ENCODE results near the gene HMCES. TPM values are rescaled to one million over a fixed set of nuclear protein-coding genes. Genes with fewer than 3 reads are reported as not detected.

Gene HMCES
- total and polyA plus RNA-seq, 2 of the 13 experiments (the other 11 are each of a cell fraction or from before 2014, with no cell fraction given) = 16.1 to 37.5 TPM

- Histone ChIP-seq H2AFZ (ENCODE audit: low read length) (no peak overlapping the region), H3K27me3 (ENCODE audit: control insufficient read depth in 1 of 2, insufficient read depth in 2 of 2, low read length in 2 of 2) (no peaks in the 10 kb centered on the region), H3K79me2 (ENCODE audit: insufficient read depth, low read length) (no peaks in the 10 kb centered on the region), H3K9me3 (ENCODE audit: low read length) (no peaks in the 10 kb centered on the region), H3K27ac (ENCODE audit: extremely low read length, insufficient read depth, low read length) (no peak overlapping the region), H3K4me3 (replicated peaks in 1 of 3; ENCODE audit: insufficient read depth in 1 of 3, low read depth in 2 of 3, low read length in 3 of 3) (no peak overlapping the region), H3K36me3 (replicated peaks in 1 of 2; ENCODE audit: control insufficient read depth in 1 of 2, insufficient read depth in 2 of 2, low read length in 2 of 2) (peaks cover 48 to 89% of the 10 kb centered on the region in 2 experiments), H4K20me1 (ENCODE audit: insufficient read depth, low read length) (peaks cover 3% of the 10 kb centered on the region; the same call in 1 of the 2 replicates), H3K9ac (ENCODE audit: insufficient read depth, low read depth, low read length) (no peak overlapping the region), H3K4me2 (ENCODE audit: low read depth, low read length) (no peak overlapping the region), H3K4me1 (ENCODE audit: insufficient read depth, low read length) (no peaks in the 10 kb centered on the region)
- BruUV-seq (replicated peaks) = no TSS peak
- FAIRE-seq (no peak), ATAC-seq (no peak), DNase-seq (ENCODE audit: low spot score) (no peak)
- 100% methylated on average over 2 of the region's 11 CpGs for WGBS (ENCODE audit: low lambda C conversion rate)
- POLR2A ChIA-PET = interaction anchor here (1.5 to 1.9 kb wide), 3 partner anchors 11 to 18 kb away, joined by 3 to 7 read pairs (median 5); partner anchors contain the start of genes COPG1 and HMCES
- CTCF ChIA-PET (ENCODE audit: low intra/inter-chr PET ratio, low total read pairs) = no interaction called here
- intact Hi-C loops (cut with micrococcal nuclease; ENCODE audit: unreplicated experiment) (no loop called here), in situ Hi-C loops (cut with HindIII; ENCODE audit: extremely low pct_ligation_motif_present, low pct_unique_long_range_greater_than_20kb) (no loop called here)
- TF ChIP-seq HES4 (CRISPR knock-in tag; IDR thresholded peaks at IDR 0.05; ENCODE audit: borderline replicate concordance) (no peak), ZUFSP (CRISPR knock-in tag; IDR thresholded peaks at IDR 0.05; ENCODE audit: borderline replicate concordance) (no peak), FOXO4 (CRISPR knock-in tag; conservative IDR thresholded peaks at IDR 0.05) (no peak), SRSF9 (IDR thresholded peaks at IDR 0.05; ENCODE audit: borderline replicate concordance, insufficient read depth, low read depth, low read length, poor library complexity, severe bottlenecking) (no peak), KLF13 (CRISPR knock-in tag; IDR thresholded peaks at IDR 0.05) (no peak), ZNF720 (CRISPR knock-in tag; IDR thresholded peaks at IDR 0.05) (no peak), NR2F6 (IDR thresholded peaks at IDR 0.05) (no peak), NR2F6 (CRISPR knock-in tag; IDR thresholded peaks at IDR 0.05) (no peak), CERS6 (CRISPR knock-in tag; IDR thresholded peaks at IDR 0.05) (no peak), ARHGAP35 (CRISPR knock-in tag; IDR thresholded peaks at IDR 0.05; ENCODE audit: borderline replicate concordance) (no peak), ZNF788 (CRISPR knock-in tag; IDR thresholded peaks at IDR 0.05; ENCODE audit: borderline replicate concordance) (no peak), ZNF704 (CRISPR knock-in tag; IDR thresholded peaks at IDR 0.05; ENCODE audit: borderline replicate concordance) (no peak), DMAP1 (CRISPR knock-in tag; IDR thresholded peaks at IDR 0.05) (no peak), HNF4G (IDR thresholded peaks at IDR 0.05; ENCODE audit: borderline replicate concordance, low read depth, low read length) (no peak), HNF4G (CRISPR knock-in tag; IDR thresholded peaks at IDR 0.05; ENCODE audit: borderline replicate concordance, low read depth) (no peak), ZGPAT (CRISPR knock-in tag; IDR thresholded peaks at IDR 0.05) (no peak), ZNF670 (CRISPR knock-in tag; IDR thresholded peaks at IDR 0.05; ENCODE audit: borderline replicate concordance) (no peak), HNRNPLL (IDR thresholded peaks at IDR 0.05; ENCODE audit: low read depth, low read length, poor library complexity, severe bottlenecking) (no peak), ZNF569 (CRISPR knock-in tag; IDR thresholded peaks at IDR 0.05; ENCODE audit: borderline replicate concordance) (no peak)
These were observed 18.1 kb upstream of the HMCES start for GRCh38 chr3:129260606-129261005.
